ENCODE results near the gene TMEM213. TPM values are rescaled to one million over a fixed set of nuclear protein-coding genes. Genes with fewer than 3 reads are reported as not detected.

The TMEM213 gene
- total and polyA plus RNA-seq, 2 of the 13 experiments (the other 11 are each of a cell fraction or from before 2014, with no cell fraction given), result not detected

DNA sequence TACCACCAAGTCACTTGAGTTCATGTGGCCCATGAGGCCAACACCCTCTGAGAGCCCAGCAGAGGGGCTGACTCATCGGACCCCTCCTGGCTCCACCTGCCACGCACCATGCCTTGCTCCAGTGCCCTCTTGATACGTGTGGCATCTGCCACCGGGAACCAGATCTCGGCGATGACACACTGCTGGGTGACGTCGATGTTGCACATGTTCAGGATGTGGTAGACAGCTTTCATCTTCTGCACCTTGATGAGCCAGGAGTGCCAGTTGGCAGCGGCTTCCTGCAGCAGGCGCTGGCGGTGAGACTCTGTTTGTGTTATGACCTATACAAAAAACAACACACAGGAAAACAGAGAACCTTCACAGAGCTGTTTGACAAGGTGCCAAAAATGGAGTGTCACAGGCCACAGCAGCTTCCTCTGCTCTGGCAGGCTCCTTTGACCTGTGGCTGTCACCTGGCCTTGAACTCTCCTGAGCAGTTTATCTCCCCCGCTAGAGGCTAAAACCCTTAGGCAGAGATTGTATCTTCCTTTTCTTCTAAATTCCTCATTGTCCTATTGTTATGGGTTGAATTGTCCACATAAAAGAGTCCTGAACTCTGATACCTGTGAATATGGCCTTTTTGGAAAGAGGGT lies 45.2 kb upstream of the TMEM213 start (continued):
- TF ChIP-seq ZNF280D (CRISPR knock-in tag; IDR thresholded peaks at IDR 0.05) (no peak), NCOR1 (IDR thresholded peaks at IDR 0.05; ENCODE audit: borderline replicate concordance, low read length) (peak; percentile 33; the same call in 1 of the 2 replicates), MAFG (CRISPR knock-in tag; IDR thresholded peaks at IDR 0.05) (no peak), MEIS1 (CRISPR knock-in tag; IDR thresholded peaks at IDR 0.05; ENCODE audit: borderline replicate concordance) (no peak), ZNF451 (CRISPR knock-in tag; IDR thresholded peaks at IDR 0.05) (no peak), PAWR (CRISPR knock-in tag; IDR thresholded peaks at IDR 0.05; ENCODE audit: borderline replicate concordance) (no peak), THAP8 (CRISPR knock-in tag; IDR thresholded peaks at IDR 0.05; ENCODE audit: borderline replicate concordance) (no peak), SAP130 (CRISPR knock-in tag; IDR thresholded peaks at IDR 0.05; ENCODE audit: low read depth) (peak; percentile 62; the same call in 1 of the 2 replicates)
- TF ChIP-seq, protein P1, sequence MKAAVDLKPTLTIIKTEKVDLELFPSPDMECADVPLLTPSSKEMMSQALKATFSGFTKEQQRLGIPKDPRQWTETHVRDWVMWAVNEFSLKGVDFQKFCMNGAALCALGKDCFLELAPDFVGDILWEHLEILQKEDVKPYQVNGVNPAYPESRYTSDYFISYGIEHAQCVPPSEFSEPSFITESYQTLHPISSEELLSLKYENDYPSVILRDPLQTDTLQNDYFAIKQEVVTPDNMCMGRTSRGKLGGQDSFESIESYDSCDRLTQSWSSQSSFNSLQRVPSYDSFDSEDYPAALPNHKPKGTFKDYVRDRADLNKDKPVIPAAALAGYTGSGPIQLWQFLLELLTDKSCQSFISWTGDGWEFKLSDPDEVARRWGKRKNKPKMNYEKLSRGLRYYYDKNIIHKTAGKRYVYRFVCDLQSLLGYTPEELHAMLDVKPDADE (CRISPR knock-in tag; IDR thresholded peaks at IDR 0.05), result no peak

Data from HepG2 (cell line).